C4-2B (cell line): ENCODE results near the gene KCNJ1.

Experiments used
- ZFX ChIP-seq: fragments of 450-650 bp; IDR thresholded peaks from 2 replicates; pipeline ENCODE4 v1.6.1; 2017
- TF ChIP-seq, protein P1 (sequence below): fragments of 450-650 bp; conservative IDR thresholded peaks from 2 replicates; pipeline ENCODE4 v1.5.1; 2017; ENCODE audit warnings: mild to moderate bottlenecking

DNA sequence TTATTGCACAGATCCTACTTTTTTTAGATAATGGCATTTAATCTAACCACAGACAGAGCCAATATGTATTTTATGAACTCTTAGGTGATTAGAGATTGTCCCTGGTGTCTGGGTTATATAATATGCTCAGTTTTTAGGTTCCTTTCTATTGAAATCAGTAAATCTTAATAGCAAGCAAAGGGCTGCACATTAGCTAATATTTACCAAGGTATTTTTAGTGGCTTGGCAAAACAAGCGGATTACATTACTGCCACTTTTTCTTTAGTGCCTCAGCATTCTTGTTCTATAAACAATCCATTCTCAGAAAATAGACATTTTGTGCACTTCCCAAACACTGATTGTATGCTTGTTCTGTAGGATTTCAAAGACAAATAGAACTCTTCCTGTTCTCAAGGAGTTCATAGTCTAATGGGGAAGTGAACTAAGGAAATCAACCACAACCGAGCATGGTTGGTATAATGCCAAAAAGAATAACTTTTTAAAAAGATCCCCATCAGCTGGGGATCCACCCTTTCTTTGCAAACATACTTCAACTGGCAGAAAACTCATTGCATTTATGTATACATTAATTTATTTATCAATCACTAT lies 23.8 kb downstream of the KCNJ1 start:
- TF ChIP-seq, protein P1, sequence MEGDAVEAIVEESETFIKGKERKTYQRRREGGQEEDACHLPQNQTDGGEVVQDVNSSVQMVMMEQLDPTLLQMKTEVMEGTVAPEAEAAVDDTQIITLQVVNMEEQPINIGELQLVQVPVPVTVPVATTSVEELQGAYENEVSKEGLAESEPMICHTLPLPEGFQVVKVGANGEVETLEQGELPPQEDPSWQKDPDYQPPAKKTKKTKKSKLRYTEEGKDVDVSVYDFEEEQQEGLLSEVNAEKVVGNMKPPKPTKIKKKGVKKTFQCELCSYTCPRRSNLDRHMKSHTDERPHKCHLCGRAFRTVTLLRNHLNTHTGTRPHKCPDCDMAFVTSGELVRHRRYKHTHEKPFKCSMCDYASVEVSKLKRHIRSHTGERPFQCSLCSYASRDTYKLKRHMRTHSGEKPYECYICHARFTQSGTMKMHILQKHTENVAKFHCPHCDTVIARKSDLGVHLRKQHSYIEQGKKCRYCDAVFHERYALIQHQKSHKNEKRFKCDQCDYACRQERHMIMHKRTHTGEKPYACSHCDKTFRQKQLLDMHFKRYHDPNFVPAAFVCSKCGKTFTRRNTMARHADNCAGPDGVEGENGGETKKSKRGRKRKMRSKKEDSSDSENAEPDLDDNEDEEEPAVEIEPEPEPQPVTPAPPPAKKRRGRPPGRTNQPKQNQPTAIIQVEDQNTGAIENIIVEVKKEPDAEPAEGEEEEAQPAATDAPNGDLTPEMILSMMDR = no peak
- TF ChIP-seq ZFX = no peak
